Measurements from ENCODE around the gene DAW1.

GRCh38 chr2:227827143-227827542 is 44.3 kb upstream of the DAW1 start:
- no peak for TF ChIP-seq POLR2AphosphoS5 (IDR thresholded peaks at IDR 0.05; ENCODE audit: borderline replicate concordance, low read depth, low read length)
- TF ChIP-seq EZH2 (IDR thresholded peaks at IDR 0.05) = no peak
